HepG2 (cell line): ENCODE results near the gene UBC. TPM values are rescaled to one million over a fixed set of nuclear protein-coding genes. Genes with fewer than 3 reads are reported as not detected.

Source experiments
- CREM ChIP-seq, 2 experiments: sonication (generic) in 1 of 2; formaldehyde crosslinking in 1 of 2; IDR thresholded peaks; 2 replicates each; pipeline versions ENCODE4 v1.4.0 to v1.6.1; 2016 to 2020; ENCODE audit warnings: antibody characterized with exemption in 1 of 2, mild to moderate bottlenecking in 1 of 2, missing genetic modification reagents in 1 of 2
- ERF ChIP-seq: IDR thresholded peaks from 2 replicates; pipeline ENCODE4 v1.6.1; 2018; ENCODE audit warnings: missing biosample characterization, missing genetic modification reagents
- HMGXB3 ChIP-seq: sonication (generic); formaldehyde crosslinking; IDR thresholded peaks from 2 replicates; pipeline ENCODE4 v1.4.0; 2020; ENCODE audit warnings: missing genetic modification reagents, borderline replicate concordance
- LBX2 ChIP-seq: sonication (generic); formaldehyde crosslinking; IDR thresholded peaks from 2 replicates; pipeline ENCODE4 v1.5.0; 2020; ENCODE audit warnings: missing genetic modification reagents, mild to moderate bottlenecking, borderline replicate concordance
- NFE2L2 ChIP-seq: fragments of 150-350 bp; IDR thresholded peaks from 2 replicates; pipeline ENCODE4 v1.6.1; 2014; ENCODE audit warnings: low read length
- NFIC ChIP-seq: IDR thresholded peaks from 2 replicates; pipeline ENCODE4 v1.6.1; 2012; ENCODE audit warnings: mild to moderate bottlenecking, low read length, inconsistent platforms
- PHF21A ChIP-seq: sonication (generic); formaldehyde crosslinking; IDR thresholded peaks from 2 replicates; pipeline ENCODE4 v1.5.0; 2020; ENCODE audit warnings: mild to moderate bottlenecking, missing genetic modification reagents
- REST ChIP-seq, 2 experiments: IDR thresholded peaks; 2 replicates each; pipeline ENCODE4 v1.6.1; 2011 to 2012; ENCODE audit warnings: low read length in 2 of 2, borderline replicate concordance in 1 of 2, low read depth in 1 of 2, mild to moderate bottlenecking in 1 of 2, moderate library complexity in 1 of 2
- SETDB1 ChIP-seq: sonication (generic); formaldehyde crosslinking; IDR thresholded peaks from 2 replicates; pipeline ENCODE4 v1.5.1; 2020; ENCODE audit warnings: missing genetic modification reagents, mild to moderate bottlenecking, borderline replicate concordance
- ZNF556 ChIP-seq: sonication (generic); formaldehyde crosslinking; IDR thresholded peaks from 2 replicates; pipeline ENCODE4 v1.4.0; 2020; ENCODE audit warnings: mild to moderate bottlenecking, missing genetic modification reagents, borderline replicate concordance
- polyA plus RNA-seq, 8 experiments: library from polyadenylated mRNA; depleted of rRNA in 3 of 8; stranded (reverse) in 7 of 8; unstranded in 1 of 8; fragments of >200 nt; fragmentation: Illumina TruSeq in 4 of 8; extraction: Trizol in 4 of 8; gene quantifications; 2 replicates each; pipeline versions ENCODE4 v1.2.1 to v1.2.3, GENCODE V29; 2011 to 2016; ENCODE audit warnings: low read depth in 4 of 8, missing spikeins in 1 of 8, mixed read lengths in 1 of 8; ENCODE audit not compliant: insufficient read depth in 1 of 8
- total RNA-seq, 5 experiments: library from RNA; depleted of rRNA; stranded (reverse); fragments of >200 nt; fragmentation: Illumina TruSeq; extraction: Trizol; gene quantifications; 2 replicates each; pipeline ENCODE4 v1.2.3, GENCODE V29; 2016; ENCODE audit warnings: low read depth in 1 of 5
- TF ChIP-seq, protein P1 (sequence below): IDR thresholded peaks from 2 replicates; pipeline ENCODE4 v1.6.1; 2016; ENCODE audit warnings: missing compliant biosample characterization, missing genetic modification reagents, borderline replicate concordance
- TF ChIP-seq, protein P2 (sequence below): sonication (generic); formaldehyde crosslinking; IDR thresholded peaks from 2 replicates; pipeline ENCODE4 v1.4.0; 2020; ENCODE audit warnings: missing genetic modification reagents
- TF ChIP-seq, protein P3 (sequence below): sonication (generic); formaldehyde crosslinking; IDR thresholded peaks from 2 replicates; pipeline ENCODE4 v1.4.0; 2020; ENCODE audit warnings: missing genetic modification reagents

UBC gene
- total and polyA plus RNA-seq, 2 of the 13 experiments (the other 11 are each of a cell fraction or from before 2014, with no cell fraction given) = 805 to 1,432 TPM

GRCh38 chr12:124916374-124917134 lies 2.1 kb upstream of the UBC start (continued):
- TF ChIP-seq, protein P1, sequence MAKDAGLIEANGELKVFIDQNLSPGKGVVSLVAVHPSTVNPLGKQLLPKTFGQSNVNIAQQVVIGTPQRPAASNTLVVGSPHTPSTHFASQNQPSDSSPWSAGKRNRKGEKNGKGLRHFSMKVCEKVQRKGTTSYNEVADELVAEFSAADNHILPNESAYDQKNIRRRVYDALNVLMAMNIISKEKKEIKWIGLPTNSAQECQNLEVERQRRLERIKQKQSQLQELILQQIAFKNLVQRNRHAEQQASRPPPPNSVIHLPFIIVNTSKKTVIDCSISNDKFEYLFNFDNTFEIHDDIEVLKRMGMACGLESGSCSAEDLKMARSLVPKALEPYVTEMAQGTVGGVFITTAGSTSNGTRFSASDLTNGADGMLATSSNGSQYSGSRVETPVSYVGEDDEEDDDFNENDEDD = peak; percentile 56; the same call in 1 of the 2 replicates
- TF ChIP-seq CREM (IDR thresholded peaks at IDR 0.05) (peak; percentile 54; the same call in 1 of the 2 replicates), CREM (CRISPR knock-in tag; IDR thresholded peaks at IDR 0.05) (no peak), ZNF556 (CRISPR knock-in tag) (no peak), PHF21A (CRISPR knock-in tag) (peak; percentile 56), HMGXB3 (CRISPR knock-in tag) (peak; percentile 36; the same call in 1 of the 2 replicates), NFIC (no peak), ERF (CRISPR knock-in tag) (peak; percentile 33; the same call in 1 of the 2 replicates), NFE2L2 (peak; percentile 84), REST (IDR thresholded peaks at IDR 0.05; ENCODE audit: borderline replicate concordance in 1 of 2, low read depth in 1 of 2, low read length in 2 of 2) (0 out of 4 replicates have a peak, but pooled peaks of 1 of the 2 experiments have one; percentile 45), LBX2 (CRISPR knock-in tag) (no peak), SETDB1 (no peak)
- TF ChIP-seq, protein P2, sequence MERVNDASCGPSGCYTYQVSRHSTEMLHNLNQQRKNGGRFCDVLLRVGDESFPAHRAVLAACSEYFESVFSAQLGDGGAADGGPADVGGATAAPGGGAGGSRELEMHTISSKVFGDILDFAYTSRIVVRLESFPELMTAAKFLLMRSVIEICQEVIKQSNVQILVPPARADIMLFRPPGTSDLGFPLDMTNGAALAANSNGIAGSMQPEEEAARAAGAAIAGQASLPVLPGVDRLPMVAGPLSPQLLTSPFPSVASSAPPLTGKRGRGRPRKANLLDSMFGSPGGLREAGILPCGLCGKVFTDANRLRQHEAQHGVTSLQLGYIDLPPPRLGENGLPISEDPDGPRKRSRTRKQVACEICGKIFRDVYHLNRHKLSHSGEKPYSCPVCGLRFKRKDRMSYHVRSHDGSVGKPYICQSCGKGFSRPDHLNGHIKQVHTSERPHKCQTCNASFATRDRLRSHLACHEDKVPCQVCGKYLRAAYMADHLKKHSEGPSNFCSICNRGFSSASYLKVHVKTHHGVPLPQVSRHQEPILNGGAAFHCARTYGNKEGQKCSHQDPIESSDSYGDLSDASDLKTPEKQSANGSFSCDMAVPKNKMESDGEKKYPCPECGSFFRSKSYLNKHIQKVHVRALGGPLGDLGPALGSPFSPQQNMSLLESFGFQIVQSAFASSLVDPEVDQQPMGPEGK (CRISPR knock-in tag) = peak; percentile 43
- TF ChIP-seq, protein P3, sequence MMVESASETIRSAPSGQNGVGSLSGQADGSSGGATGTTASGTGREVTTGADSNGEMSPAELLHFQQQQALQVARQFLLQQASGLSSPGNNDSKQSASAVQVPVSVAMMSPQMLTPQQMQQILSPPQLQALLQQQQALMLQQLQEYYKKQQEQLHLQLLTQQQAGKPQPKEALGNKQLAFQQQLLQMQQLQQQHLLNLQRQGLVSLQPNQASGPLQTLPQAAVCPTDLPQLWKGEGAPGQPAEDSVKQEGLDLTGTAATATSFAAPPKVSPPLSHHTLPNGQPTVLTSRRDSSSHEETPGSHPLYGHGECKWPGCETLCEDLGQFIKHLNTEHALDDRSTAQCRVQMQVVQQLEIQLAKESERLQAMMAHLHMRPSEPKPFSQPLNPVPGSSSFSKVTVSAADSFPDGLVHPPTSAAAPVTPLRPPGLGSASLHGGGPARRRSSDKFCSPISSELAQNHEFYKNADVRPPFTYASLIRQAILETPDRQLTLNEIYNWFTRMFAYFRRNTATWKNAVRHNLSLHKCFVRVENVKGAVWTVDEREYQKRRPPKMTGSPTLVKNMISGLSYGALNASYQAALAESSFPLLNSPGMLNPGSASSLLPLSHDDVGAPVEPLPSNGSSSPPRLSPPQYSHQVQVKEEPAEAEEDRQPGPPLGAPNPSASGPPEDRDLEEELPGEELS (CRISPR knock-in tag) = peak; percentile 84
